GM21576 (cell line): ENCODE measurements around the gene BUB1.
A peak's percentile ranks its signal among the peaks of the same experiment; 100 is the strongest.
"Not testable (repeated sequence)": the region's sequence is repeated elsewhere in the genome, so short reads cannot be mapped to it uniquely, and the experiment has no call there.

Source experiments
- ATAC-seq: cut with Tn5 transposase; IDR thresholded peaks from one replicate; pipeline ENCODE4 v1.9.1; 2021; ENCODE audit warnings: mild to moderate bottlenecking, moderate library complexity; ENCODE audit not compliant: unreplicated experiment

The BUB1 gene

DNA sequence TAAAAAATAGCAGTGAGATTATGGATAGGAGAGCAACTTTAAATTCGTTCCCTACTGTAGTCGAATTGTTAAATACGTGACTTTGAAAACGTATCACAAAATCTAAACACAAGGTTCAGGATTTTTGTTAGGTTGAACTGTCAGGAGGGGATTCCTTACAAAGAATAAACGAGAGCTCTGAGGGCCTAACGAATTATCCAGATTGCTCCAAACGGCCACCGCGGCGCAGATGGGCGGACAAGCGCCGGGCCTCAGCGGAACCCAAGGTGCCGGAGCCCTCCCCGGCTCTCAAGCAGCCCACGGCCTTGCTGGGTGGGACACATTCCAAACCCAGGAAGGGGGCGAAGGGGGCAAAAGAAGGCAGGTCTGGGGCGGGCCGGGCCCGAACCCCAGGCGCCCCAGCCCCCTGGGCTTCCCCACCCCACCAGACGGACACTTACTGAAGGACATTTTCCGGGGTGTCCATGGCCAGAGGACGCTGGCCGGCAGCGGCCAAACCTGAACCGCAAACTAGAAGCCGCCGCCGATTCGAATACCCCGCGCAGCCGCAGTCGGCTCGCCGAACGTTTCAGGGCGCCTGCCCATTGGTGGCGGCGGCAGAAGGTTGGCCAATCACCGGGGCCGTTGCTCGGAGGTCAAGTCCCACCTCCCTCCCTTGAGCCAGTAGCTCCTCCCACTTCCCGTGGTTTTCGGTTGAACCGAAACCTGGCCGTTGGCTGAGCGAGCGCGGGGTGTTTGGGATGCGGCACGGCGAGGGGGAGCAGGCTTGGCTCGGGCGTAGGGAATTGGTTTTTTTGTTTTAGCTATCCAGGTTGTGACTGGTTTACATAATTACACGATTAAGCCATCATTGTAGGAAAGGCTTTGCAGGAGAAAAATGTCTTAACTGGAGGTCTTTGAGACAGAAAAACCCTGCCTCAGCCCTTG is at the start of gene BUB1:
BUB1 (minus strand) TSS at position 534 of the 927 bp plus-strand sequence; CDS start at position 466, 68 bp downstream.
- ATAC-seq = peak; percentile 63

DNA sequence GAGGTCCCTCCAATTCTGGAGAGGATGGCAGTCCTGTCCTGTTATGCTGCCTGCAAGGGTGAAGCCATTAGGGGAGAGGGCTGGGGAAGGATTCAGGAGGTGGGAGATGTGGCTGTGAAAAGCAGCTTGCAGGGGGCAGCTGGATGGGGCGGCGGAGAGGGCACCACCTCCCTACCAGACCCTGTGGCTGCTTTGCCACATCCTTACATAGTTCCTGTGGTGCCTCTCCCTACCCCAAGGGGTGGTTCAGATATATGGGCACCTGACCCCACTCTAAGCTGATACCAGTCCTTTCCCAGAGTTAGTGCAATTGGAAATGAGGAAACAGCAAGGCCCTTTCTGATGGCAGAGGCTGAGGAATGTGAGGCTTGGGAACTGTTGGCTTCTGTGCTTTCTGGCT is 48.4 kb upstream of the BUB1 start:
- ATAC-seq = no peak

DNA sequence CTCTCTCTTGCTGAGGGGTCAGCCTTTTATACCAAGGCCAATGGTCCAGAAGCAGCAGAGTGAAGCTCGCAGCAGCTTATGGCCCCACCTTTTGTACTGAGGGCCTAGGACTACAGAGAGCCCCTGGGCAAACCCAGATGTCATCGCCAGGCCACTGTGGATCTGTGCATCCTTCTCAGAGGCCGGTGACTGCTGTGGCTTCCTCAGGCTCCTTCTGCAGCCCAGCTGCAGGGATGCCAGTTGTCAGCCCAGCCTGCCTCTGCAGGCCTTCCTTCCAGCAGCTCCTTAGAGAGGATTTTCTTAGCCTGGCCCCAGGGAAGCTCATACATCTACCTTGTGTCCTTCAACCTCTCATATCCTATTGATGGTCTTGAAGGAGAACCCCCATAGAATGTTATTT is 48.0 kb upstream of the BUB1 start:
- ATAC-seq = no peak

DNA sequence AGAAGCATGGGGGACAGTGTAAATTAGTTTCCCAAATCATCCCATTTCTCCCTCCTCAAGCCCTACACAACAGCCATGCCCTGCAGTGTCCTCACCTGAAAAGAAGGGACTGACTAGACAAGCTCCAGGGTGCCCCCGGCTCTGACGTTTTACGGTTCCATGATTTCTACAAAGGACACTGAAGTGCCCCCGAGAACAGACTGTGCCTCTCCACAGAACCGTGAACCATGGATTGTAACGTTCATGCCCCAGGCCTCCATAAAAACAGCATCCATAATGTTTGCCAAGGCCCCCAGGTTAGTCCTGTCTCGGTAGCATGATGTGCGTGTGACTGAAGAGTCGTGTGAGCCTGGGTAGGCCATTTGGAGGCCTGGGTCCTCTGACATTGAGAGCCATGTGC is 47.5 kb upstream of the BUB1 start:
- no peak for ATAC-seq

DNA sequence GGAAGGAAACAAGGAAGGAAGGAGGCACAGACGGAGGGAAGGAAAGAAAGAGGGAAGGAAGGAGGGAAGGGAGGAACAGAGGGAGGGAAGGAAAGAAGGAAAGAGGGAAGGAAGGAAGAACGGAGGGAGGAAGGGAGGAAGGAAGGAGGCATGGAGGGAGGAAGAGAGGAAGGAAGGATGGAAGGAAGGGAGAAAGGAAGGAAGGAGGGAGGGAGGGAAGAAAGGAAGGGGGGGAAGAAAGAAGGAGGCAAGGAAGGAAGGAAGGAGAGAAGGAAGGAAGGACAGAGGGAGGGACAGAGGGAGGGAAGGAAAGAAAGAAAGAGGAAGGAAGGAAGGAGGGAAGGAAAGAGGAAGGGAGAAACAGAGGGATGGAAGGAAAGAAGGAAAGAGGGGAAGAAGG is 47.0 kb upstream of the BUB1 start:
- ATAC-seq = no peak

DNA sequence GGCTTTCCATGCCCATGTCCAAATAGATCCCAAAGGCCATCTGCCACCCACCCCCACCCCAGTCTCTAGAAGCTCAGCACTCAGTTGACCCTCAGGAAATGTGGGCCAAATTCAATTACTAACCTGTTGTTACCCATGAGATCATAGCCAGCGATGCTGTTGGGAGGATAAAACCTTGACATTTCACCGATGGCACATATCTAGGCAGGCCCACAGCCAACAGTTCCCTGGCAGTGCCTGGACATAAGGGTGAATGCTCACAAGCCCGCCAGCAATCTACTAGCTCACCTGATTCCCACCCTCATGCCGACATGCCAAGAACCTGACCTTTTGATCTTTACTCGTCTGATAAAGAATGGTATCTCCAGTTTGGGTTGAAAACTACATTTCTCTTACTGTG is 42.7 kb upstream of the BUB1 start:
- no peak for ATAC-seq

DNA sequence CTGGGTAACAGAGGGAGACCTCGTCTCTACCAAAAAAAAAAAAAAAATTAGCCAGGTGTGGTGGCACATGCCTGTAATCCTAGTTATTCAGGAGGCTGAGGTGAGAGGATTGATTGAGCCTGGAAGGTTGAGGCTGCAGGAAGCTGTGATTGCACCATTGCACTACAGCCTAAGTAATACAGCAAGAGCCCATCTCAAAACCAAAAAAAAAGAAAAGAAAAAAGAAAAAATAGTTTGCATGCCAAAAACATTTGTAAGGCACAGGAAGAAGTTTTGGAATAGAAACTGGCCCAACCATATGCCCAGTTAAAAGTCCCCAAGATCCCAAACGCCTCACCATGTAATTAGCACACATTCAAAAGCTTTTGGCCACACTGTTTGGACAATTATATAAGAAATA is 41.1 kb upstream of the BUB1 start:
- ATAC-seq = no peak

DNA sequence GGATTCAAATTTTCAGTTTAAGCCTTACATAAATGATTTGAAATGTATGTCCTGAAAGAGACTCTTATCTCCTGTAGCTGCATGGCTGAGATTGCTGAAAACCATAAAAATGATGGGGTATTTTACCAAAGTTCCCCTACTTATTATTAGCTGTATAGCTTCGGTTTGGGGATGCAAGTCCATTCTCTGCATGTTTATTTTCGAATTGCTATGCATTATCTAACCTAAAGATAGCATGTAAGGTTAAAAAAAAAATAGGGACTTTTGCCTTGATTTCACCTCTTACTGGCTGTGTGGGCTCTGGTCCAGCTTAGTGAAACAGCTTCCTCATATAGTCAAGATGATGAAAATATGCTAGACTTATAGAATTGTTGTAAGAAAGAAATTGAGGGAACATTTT is 40.5 kb upstream of the BUB1 start:
- no peak for ATAC-seq

DNA sequence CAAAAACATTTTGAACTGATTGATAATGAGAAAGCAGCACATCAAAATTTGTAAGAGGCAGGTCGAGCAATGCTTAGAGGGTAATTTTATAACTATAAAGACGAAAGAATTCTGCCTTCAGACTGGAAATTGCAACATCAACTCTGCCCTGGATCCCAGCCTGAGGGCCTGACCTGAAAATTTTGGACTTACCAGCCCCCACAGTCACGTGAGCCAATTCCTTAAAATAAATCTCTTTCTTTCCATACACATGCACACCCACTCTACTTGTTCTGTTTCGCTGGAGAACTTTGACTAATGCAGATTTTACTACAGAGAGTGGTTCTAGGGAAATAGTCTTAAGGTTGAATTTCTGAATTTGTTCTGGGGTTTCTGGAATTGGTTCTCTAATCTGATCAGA is 39.9 kb upstream of the BUB1 start:
- ATAC-seq = no peak

DNA sequence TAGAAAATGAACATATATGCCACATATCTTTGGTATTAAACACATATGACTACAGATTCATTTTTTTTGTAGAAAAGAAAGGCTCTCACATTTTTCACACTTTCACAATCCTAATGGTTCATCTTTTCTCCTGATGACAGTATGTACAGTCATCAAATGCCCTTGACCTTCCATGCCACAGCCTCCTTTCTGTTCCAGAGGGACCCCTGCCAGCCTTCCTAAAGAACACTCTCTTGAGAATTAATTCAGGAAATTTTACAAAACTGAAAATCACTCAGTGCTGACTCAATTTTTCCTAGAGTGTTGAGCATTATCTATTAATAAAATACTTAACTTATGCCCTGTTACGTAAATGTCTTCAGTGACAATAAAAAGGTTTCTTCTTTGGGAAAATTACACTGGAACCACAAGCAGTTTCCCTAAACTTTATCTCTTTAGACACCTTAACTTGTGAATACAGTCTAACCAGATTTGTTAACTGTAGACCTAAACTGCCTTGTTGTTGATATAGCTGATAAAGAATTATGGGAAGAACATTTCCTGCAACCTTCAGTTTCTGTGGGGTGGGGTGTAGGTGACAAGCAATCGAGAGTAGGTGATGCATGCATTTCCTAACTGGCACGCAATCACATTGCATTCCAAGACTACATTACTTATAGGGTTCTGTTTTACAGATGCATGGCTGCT is 39.2 kb upstream of the BUB1 start:
- ATAC-seq = no peak

DNA sequence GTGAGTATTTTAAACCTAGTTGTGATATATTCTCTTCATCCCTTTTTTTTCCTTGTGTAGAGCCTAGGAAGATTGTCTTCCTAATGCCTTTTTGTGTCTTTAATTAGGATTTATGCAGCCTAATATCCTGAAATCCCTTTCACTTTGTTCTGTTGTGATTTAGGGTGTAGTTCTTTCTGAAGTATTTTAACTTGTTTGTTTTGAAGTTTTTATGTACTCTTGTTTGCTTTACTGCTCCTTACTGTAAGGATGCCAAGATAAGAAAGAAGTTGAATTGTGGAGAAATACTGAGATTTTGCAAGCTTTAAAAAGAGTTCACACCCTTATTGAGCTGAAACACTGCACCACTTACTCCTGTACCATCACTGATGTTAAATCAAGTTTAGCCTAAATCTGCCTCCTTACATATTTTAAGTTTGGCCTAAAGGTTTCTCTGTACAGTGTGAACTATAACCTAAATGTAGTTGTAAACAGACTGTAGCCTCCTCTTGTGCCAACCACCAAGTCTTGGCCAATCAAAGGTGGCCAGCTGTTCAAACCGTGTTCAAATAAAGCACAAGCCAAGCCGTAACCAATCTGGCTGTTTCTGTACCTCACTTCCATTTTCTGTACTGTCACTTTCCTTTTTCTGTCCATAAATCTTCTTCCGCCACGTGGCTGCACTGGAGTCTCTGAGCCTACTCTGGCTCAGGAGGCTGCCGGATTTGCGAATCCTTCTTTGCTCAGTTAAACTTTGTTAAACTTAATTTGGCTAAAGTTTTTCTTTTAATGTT is 36.8 kb upstream of the BUB1 start:
- no peak for ATAC-seq

DNA sequence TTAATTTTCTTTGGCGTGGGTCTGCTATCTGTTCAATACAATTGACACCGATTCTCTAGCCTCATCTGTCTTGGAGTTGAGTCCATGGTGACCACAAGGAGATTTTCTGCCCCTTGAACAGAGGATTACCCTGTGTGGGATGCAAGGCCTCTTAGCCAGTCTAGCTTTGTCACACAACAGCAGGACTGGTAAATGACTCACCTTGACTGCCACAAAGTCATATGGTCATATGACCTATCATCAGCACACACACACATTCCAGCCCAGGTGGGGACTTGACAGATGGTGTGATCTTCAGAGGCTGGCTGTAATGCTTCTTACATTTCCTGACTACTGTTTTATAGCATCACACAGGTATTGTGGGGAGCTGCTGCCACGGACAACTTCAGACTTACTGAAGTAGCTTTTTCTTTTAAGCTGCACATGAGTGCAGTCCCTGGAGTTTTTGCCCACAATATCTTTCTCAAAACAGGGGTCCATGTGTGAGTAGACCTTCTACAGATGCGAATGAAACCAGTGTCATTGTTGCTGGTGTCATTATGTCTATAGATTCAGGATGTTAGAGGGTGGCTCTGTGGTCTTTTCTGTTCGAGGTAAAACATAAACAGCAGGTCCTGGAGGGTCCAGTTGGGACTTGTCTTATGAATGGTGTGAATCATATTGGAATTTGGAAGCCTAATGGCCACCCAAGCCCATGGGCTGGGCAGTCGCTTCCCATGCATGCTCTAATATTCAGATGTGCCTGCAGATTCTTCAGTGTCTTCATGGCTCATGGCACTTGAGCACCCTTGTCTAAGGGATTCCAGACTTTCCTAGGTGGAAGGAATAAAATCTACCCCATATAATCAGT is 35.9 kb upstream of the BUB1 start:
- ATAC-seq = no peak

DNA sequence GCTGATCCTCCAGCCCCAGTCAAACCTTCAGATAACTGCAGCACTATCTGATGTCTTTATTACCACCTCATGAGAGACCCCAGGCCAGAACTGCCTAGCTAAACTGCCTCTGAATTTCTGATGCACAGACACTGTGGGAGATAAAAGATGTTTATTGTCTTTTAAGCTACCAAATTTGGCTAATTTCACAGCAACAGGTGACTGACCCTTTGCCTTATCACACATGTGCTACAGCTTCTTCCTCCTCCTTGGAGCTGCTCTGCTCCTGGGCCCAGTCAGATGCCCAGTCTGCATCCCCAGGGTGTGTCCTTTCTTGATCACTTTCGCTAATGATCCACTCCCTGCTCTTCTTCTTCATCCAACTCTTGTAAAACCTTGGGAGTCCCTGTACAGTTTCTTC is 34.9 kb upstream of the BUB1 start:
- ATAC-seq = no peak

DNA sequence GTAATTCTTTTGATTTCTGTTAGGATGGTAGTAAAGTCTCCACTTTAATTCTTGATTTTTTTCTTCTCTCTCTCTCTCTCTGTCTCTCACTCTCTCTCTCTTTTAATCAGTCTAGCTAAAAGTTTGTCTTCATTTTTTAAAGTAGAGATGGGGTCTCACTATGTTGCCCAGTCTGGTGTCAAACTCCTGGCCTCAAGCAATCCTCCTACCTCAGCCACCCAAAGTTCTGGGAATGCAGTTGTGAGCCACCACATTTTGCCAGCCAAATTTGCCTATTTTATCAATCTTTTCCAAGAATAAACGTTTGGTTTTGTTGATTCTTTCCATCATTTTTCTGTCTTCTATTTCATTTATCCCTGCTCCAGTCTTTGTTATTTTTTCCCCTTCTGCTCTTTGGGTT is 30.6 kb upstream of the BUB1 start:
- ATAC-seq = no peak

DNA sequence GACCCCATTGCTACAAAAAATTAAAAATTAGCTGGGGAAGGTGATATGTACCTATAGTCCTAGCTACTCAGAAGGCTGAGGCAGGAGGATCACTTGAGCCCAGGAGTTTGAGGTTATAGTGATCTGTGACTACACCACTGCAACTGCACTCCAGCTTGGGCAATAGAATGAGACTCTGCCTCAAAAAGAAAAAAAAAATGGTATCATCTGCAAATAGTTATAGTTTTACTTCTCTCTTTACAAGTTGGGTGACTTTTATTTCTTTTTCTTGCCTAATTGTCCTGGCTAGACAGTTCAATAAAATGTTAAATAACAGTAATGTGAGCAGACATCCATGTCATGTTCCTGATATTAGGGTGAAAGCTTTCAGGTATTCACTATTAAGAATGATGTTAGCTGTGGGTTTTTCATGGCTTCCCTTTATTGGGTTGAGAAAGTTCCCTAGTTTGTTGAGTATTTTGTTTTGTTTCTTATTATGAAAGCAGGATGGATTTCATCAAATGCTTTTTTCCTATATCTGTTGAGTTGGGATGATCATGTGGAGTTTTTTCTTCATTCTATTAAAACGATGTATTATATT is 29.6 kb upstream of the BUB1 start:
- no peak for ATAC-seq

DNA sequence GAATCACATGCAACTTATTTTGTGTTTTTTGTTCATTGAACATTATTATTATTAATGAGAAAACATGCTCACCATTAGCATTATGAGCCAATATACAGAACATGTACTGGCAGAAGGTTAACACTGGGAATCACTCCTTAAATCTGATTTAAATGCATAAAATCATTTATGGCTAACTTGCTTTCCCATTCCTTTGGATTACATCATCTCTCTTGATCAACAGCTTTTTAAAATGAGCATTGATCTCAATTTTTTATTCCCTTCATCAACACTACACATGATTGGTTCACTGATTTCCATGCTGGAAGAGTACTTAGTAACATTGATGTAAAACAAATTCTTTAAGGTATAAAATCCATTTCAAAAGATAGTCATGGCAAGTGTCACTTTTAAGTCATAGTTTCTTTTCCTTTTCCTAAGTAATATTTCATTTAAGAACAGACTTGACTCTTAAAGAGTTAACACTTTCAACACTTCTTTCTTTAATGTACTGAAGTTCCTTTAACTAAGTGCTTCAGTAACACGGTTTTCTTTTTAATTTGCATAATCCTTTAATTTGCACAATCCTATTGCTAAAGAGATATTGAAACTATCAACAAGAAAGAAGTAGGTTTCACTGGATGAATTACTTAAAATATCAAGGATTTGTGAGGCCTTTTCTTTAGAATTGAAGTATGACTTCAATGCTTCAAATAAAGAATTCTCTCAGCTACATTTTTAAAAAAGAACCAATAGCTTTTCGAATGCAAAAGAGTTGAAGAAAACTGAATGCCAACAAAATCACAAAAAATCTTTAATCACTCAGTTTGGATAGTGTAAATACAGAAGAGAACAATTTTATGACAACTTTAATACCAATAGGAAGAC is 24.9 kb upstream of the BUB1 start:
- no peak for ATAC-seq

DNA sequence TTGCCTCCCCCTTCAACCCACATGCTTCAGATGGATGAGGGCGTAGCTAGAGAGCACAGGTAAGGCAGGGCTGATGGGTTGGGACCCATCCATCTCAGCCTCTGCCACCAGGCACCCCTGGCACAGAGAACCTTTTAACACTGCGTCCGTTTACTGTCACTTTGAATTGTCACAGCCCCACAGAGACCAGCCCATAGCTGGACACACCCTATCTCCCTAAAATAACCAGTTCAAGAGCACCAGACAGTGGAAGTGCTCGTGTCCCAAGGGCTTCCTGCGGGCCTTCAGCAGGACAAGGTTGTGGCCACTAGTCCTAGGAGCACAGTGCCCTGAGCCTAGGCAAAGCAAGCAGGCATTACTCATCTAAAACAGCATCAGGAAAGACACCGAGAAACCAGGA is 20.4 kb upstream of the BUB1 start:
- not testable (repeated sequence) for ATAC-seq

DNA sequence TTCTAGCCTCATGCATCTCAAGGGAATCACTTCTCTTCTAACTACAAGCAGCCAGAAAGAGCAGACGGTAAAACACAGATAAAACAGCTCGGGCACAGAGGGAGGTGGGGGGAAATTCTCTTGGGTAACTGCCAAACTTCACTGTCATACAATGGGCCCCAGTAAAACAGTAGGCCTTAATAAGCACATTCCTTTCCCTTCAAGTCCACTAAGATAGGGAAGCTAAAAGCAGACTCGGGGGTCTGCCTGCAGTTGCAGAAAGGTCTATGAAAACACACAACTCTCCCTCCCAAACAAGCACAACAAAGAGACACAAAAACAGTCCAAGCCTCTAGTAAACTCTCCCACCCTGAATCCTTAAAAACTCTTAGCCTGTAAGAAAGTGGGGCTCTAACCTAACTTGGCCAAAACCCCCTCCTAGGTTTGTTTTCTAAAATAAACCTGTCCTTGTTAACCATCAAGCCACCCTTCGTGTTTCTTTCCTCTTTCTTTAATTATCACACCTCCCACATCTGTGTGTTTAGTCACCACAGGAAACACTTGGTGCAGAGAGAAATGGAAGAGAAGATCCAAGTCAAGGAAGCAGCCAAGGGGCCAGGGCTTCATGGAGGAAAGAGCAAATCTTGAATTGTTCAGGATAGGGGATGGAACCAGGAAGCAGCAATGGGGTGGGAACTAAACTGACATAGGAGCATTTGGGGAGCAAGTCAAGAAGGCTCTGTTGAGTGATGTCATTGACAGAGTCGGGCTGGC is 17.5 kb upstream of the BUB1 start:
- ATAC-seq = not testable (repeated sequence)
